HG03342 (cell line): Measurements from ENCODE around the gene TSC22D4.
"Not testable (repeated sequence)": the region's sequence is repeated elsewhere in the genome, so short reads cannot be mapped to it uniquely, and the experiment has no call there.

ENCODE experiments used
- ATAC-seq: cut with Tn5 transposase; IDR thresholded peaks from one replicate; pipeline ENCODE4 v1.9.1; 2021; ENCODE audit warnings: mild to moderate bottlenecking, moderate library complexity; ENCODE audit not compliant: unreplicated experiment

TSC22D4 gene

DNA sequence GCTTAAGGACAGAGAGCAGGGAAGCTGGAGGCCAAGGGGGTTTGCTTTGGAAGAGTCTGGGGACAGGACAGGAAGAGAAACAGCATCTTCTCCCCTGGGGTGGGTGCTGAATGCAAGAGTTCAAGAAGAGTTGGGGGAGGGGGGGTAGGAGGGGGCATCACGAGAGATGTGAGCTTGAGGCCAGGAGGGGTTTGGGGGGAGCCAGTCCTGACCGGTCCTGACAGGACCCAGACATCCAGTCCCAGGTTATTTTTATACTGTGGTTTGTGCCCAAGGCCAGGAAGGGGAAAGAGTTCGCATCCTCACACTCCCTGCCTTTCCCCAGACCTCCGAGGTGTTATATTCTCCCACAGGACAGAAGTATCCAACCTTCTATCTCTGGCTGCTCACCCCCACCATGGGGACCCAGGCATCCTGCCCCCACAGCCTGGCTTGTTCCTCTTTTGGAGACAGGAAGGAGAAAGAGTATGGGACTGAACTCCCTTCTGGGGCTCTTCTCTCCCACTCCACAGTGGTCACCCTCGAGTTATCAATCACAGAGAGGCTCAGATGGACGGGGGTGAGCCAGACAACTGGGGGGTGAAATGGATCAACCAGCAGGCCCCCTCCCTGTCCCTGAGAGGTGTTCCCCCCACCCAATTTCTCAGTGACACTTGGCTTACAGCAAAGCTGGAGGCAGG, 2.8 kb downstream of the TSC22D4 start:
- no peak for ATAC-seq

DNA sequence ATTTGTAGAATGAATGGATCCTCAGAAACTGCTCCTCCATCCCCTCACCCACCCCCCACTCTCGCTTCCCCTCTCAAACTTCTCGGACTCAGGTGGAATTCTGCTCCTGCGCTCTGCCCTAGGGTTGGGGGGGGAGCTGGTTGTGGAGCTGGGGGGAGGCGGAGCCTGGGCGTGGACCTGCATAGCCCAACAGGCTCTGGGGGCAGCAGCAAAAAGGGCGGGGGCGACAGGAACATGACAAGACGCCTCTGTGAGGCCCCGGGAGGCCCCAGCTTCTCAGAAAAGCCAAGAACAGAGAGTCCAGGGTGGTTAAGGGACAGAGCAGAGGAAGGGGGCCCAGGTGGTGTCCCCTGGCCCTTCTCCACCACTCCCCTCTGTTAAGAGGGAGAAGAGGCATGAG, 3.5 kb downstream of the TSC22D4 start:
- no peak for ATAC-seq

DNA sequence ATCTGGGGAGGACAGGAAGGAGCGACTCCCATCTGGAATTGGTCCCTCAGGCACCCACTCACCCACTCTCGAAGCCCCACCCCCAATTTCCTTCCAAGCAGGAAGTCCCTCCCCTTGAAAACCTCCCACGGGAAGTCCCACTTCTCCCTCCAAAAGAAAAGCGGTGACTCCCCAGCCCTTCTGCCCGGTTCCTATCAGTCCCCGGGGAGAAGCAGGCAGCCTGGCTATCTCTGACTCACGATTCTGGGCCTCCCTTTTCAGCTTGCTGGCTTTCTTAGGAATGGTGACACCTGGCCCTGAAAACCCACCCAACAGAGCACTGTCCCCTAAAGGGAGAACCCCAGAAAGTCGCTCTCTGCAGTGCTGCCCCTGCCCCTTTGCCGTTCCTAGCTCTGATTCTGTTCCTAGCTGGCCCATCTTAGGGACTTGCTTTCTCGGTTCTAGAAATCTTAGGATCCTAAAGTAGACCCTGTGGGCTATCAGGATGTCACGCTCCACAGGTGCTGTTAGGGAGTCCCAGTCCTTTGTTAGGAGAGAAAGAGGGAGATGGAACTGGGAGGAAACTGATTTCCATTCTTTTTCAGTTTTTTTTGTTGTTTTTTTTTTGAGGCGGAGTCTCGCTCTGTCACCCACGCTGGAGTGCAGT, 6.0 kb downstream of the TSC22D4 start:
- ATAC-seq = no peak

DNA sequence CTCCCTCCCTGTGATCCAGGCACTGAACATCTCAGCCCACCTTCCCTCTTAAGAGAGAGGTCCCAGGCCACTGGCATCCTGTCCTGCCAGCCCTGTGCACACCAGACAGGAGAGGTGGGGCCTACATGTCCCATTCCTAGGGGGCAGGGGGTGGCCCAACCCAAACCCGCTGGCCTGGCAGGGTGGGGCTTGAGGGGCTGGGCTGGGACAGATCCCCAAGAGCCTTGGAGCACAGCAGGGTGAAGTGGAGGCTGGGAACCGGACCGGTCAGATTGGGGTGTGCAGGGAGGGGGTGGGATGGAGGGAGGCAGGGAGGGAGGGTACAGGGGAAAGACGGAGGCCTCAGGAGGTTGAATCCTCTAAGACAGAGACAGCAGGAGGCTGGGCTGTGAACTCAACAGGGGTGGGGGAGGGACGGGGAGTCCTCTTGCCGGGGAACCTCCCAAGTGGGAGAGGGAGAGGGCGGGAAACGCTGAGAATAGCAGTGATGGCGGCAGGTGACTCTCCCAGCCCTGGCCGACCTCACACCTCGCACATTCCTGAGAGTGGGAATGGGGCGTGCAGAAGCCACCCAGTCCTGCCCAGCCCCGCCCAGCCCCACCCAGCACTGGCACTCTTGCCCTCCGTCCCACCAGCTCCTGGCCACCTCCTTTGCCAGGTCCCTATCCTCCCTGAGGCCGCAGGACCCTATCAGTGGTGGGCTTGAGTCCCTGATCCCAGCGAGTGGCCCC, 6.7 kb downstream of the TSC22D4 start:
- ATAC-seq = no peak

DNA sequence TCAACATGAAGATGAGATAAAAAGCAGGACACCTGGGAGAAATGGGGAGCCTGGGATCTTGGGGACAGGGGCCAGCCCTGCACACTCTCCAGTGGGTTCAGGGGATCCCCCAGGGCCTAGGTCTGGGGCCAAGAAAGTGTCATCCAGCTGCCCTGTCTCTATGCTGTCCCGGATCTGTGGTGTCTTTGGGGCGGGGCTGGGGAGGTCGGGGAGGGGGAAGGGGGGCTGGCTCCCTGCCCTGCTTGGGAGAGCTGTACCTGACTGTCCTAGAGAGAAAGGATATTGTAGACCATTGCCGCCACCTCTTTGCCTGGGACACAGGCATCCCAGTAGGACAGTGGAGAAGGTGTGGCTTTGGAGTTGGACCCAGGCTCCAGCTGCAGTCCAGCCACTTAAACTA, 8.0 kb downstream of the TSC22D4 start:
- no peak for ATAC-seq

DNA sequence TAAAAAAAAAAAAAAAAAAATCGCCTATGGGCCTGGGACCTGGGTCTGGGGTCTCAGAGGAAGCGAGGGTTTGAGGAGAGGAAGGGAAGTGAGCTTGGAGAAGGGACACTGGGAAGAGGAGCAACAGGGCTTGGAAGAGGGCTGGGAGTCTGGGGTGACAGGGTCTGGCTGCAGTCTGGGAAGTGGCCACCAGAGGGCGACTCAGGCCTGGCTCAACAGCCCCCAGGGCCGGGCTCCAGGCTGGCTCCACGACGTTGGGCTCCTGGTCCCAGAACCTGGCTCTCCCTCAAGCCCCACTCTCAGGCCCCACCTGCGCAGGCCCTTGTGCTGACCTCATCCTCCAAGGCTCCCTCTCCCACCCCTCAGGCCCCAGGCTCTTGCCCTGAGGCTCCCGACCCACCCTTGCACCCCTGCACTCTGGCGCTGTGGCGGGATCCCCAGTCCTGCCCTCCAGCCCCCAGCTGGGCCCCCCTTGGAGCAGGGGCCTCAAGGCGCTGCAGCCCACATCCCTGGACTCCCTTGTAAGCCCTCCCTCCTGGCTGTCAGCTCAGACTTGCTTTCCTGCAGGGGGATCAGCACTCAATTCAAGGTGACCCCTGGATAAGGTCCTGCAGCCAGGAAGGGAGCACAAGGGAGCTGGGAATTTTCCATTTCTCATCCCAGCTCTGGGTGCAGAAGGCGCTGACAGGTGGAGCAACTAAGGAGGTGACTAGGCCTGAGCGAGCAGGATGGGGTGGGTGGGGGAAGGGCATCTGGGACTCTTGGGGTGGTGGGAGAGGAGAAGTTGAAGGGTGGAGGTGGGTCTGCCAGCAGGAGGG, 9.6 kb downstream of the TSC22D4 start:
- no peak for ATAC-seq

DNA sequence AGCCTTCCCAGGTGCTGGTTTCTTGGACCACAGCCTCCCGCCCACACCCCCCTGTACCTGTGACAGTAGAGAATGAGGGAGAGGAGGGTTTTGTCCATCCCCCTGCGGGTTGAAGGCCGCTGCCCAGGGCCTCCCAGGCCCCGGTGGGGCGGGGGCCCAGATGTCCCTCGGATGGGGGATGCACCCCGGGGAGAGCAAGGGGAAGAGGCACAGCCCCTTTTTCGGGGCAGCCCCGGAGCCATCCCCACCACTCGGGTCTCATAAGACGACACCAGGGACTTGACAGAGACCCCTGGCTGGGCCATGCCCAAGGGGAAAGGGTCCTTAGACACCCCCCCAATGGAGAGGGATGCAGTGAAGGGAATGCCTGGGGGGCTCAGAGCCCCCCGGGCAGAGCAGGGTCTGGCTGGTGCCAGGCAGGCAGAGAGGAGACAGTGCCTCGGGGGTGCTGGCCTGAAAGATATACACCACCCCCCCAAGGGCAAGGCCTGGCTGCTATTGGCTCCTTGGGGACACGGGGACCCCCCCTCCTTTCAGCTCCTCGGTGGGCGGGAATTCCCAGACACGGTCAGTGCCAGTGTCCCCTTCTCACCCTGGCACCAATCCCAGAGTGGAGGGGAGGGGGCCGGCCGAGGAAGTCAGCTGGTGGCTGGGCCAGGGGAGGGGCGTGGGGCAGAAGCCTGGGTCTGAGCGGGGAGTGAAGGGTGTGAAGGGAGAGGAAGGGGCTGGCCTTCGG, 11.2 kb downstream of the TSC22D4 start:
- ATAC-seq = no peak

DNA sequence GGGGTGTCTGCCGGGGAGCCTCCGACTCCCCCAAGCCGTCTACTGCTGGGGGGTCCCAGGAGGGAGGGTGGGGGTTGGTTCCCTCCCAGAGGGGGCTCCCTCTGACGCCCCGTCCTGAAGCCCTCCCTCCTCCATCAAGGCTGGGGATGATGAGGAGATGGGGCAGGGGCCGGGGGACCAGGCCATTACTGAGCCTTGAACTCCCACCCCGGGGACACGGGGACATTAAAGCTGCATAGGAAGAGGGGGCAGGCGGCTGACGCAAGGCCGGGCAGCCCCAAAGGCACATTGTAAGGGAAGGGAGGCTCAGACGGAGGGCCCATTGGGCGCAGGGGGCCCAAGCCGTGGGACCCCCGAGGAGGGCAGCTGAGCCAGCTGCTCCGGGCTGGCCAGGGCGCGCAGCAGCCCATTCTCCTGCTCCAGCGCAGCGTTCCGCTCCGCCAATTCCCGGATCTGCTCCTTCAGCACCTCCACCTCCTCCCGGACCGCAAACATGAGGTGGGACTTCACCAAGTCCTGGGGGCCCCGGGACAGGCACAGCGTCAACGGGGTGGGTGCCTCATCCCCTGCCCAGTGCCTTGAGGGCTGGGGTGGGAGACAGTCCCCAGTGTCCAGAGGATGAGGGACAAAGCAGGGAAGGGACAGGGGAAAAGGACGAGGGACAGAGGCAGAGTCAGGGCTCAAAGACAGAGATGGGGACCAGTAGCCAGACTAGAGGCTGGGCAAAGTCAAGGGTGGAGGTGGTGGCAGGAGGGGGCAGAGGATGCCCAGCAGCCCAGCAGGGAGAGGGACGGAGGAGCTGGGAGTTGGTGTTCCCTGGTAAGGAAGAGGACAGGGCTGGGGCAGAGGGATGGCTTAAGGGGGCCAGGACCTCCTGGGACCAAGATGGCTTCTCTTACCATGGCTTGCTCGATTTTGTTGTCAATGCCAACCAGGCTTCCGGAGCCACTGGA, 12.1 kb downstream of the TSC22D4 start:
- no peak for ATAC-seq

DNA sequence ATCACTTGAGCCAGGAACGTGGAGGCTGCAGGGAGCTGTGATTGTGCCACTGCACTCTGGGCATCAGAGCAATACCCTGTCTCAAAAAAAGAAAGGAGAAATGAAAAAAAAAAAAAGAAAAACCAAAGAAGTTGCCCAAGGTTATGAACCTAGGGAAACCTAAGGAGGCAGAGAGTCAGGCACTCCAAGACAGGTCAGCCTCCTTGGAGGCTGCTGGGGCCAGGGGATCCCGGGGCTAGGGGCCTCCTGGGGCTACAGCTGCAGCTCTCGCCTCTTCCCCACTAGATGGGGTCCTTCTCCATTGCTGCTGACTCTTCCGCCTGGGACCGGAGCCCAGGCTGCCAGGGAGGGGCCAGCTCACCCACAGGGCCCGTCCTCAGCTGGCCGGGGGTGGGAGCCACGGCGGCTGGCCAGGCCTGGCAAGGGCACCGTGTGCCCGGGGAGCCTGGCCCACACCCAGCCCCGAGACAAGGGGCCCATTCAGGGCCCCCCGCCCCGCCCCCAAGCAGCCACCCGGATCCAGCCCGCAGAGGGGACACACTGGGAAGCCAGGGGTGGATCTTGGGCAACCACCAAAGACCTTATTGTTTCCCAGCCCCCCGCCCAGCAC, 13.2 kb downstream of the TSC22D4 start:
- ATAC-seq = no peak

DNA sequence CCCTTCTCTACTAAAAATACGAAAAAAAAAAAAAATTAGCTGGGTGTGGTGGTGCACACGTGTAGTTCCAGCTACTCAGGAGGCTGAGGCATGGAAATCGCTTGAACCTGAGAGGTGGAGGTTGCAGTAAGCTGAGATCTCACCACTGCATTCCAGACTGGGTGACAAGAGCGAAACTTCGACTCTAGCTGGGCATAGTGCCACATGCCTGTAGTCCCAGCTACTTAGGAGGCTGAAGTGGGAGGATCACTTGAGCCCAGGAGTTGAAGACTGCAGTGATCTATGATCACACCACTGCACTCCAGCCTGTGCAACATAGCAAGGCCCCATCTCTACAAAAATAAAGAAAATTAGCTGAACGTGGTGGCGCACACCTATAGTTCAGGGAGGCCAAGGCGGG, 13.7 kb downstream of the TSC22D4 start:
- no peak for ATAC-seq

DNA sequence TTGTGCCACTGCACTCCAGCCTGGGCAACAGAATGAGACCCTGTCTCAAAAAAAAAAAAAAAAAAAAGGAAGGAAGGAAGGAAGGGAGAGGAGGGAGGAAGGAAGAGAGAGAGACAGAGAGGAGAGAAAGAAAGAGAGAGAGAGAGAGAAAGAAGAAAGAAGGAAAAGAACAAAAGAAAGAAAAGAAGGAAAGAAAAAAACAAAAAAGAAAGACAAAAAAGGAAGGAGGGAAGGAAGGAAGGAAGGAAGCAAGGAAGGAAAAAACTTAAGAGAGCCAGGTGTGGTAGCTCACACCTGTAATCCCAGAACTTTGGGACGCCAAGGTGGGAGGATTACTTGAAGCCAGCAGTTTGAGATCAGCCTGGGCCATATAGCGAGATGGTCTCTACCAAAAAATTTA, 14.2 kb downstream of the TSC22D4 start:
- no peak for ATAC-seq

DNA sequence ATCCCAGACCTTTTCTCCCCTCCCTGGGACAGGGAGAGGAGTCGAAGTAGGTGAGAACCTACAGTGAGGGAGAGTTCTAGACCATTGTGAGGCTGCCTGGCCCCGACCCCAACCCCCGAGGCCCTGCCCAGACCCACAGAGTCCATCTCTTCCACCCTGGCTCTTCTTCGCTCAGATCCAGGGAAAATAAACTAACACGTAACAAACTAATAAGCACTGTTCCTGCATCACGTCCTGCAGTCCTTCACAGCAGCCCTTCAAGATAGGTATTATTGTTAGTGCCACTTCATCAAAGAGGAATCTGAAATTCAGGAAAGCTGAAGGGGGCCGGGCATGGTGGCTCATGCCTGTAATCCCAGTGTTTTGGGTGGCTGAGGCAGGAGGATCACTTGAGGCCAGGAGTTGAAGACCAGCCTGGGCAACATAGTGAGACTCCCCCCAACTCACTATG, 14.8 kb downstream of the TSC22D4 start, which contains the start of gene SPACDR:
Gene SPACDR, minus strand, starts transcription at position 51 of the 451 bp plus-strand sequence. CDS start 235 bp downstream, outside the sequence.
- ATAC-seq = no peak

DNA sequence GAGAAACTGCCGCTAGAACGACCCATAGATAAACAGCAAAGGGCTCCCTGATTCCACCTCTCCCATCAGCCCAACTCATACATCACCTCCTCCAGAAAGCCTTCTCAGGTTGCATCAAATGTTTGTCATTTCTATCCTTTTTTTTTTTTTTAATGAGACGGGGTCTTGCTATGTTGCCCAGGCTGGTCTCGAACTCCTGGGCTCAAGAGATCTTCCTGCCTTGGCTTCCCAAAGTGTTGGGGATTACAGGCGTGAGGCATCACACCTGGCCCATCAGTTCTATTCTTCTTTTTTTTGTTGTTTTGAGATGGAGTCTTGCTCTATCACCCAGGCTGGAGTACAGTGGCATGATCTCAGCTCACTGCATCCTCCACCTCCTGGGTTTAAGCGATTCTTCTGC, 22.0 kb downstream of the TSC22D4 start:
- ATAC-seq = no peak

DNA sequence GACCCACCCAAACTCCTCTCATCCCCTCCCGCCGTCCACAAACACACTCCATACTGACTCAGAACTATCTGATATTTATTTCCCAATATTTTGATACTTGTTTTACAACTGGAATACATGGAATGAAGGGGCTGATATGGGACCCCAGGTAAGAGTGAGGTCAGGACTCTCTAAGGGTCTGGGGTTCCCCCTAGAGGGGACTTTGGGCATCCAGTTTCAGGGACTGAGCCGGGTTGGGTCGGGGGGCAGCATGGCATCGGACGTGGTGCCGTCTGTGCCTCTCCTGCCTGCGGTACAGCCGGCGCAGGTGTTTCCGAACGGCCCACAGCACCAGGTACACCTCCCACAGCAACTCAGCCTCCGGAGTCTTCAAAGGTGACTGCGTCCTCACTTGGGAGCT, 22.5 kb downstream of the TSC22D4 start:
- no peak for ATAC-seq

DNA sequence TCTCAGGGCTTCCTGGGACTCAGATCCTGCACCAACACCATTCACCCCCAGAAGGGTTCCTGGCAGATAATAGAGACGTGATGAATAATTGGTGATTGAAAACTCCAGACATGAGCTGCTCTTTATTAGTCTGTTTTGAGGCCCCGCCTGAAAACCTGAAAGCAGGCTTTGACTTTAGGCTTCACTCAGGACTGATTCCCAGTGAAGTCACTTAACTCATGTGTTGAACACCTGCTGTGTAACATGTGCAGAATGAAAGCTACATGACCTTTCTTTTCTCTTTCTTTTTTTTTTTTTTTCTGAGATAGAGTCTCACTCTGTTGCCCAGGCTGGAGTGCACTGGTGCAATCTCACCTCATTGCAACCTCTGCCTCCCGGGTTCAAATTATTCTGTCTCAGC, 23.8 kb downstream of the TSC22D4 start:
- ATAC-seq = no peak

DNA sequence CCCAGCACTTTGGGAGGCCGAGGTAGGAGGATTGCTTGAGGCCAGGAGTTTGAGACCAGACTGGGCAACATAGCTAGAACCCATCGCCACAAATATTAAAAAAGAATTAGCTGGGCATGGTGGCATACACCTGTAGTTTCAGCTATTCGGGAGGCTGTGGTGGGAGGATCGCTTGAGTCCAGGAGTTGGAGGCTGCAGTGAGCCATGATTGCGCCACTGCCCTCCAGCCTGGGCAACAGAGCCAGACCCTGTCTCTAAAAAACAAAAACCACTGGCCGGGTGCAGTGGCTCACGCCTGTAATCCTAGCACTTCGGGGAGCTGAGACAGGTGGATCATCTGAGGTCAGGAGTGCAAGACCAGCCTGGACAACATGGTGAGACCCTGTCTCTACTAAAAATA, 25.2 kb downstream of the TSC22D4 start:
- ATAC-seq = not testable (repeated sequence)

DNA sequence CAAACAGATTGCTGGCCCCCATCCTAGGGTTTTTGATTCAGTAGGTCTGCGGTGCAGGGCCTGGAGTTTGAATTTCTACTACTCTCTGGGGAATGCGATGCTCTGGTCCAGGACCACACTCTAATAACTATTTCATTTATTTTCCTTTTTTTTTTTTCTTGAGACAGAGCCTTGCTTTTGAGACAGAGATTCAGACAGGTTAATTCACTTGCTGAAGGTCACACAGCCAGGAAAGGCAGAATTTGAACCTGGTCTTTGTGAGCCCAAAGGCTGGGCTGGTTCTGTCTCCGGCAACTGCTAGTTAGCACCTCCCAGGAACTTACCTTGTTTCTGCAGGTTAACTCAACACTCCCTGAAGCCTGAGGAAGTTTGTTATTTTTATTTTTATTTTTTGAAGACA, 26.5 kb downstream of the TSC22D4 start:
- no peak for ATAC-seq

DNA sequence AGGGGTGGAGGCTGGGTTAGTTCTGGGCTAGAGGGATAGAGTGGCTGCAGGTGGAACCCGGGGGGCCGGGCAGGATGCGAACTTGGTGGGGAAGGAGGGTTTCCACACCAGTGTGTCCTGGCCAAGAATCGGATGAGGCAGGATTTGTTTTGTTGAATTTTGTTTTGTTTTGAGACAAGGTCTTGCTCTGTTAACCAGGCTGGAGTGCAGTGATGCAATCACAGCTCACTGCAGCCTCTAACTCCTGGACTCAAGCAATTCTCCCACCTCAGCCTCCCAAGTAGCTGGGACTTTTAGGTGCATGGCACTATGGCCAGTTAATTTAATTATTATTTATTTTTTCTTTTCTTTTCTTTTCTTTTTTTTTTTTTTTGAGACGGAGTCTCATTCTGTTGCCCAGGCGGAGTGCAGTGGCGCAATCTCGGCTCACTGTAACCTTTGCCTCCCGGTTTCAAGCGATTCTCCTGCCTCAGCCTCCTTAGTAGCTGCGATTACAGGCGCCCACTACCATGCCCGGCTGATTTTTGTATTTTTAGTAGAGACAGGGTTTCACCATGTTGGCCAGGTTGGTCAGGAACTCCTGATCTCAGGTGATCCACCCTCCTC, 29.7 kb downstream of the TSC22D4 start:
- no peak for ATAC-seq
